Progenitor cell of endocrine pancreas (in vitro differentiated cells): Measurements from ENCODE around the gene PITPNC1. TPM values are rescaled to one million over a fixed set of nuclear protein-coding genes. Genes with fewer than 3 reads are reported as not detected.

Experiments used
- DNase-seq: peaks from one replicate; pipeline ENCODE4 v3.0.0; 2021; ENCODE audit warnings: low spot score; ENCODE audit not compliant: unreplicated experiment
- H3K27ac Mint-ChIP-seq: 2 replicates; pipeline ENCODE4 v1.8.0; 2021; ENCODE audit warnings: mild to moderate bottlenecking, moderate library complexity, mixed read lengths
- H3K27me3 Mint-ChIP-seq: 2 replicates; pipeline ENCODE4 v1.8.0; 2021; ENCODE audit warnings: mixed read lengths
- H3K36me3 Mint-ChIP-seq: 2 replicates; pipeline ENCODE4 v1.8.0; 2022; ENCODE audit warnings: mixed read lengths; ENCODE audit not compliant: insufficient read depth
- H3K4me1 Mint-ChIP-seq: 2 replicates; pipeline ENCODE4 v1.8.0; 2021; ENCODE audit warnings: low read depth, mixed read lengths
- H3K4me3 Mint-ChIP-seq: 2 replicates; pipeline ENCODE4 v1.8.0; 2021; ENCODE audit warnings: low read depth, mild to moderate bottlenecking, moderate library complexity, mixed read lengths
- H3K9me3 Mint-ChIP-seq: 2 replicates; pipeline ENCODE4 v1.8.0; 2021; ENCODE audit warnings: low read depth, mixed read lengths
- total RNA-seq: library from RNA; stranded (reverse); gene quantifications from 2 replicates; pipeline ENCODE4 v1.2.1, GENCODE V29; 2021
- TF ChIP-seq, protein P1 (sequence below): fragments of 200-600 bp; sonication (generic); IDR thresholded peaks from one replicate; pipeline ENCODE4 v1.5.0; 2021; ENCODE audit warnings: antibody characterized with exemption, mild to moderate bottlenecking; ENCODE audit not compliant: unreplicated experiment

PITPNC1 gene
- total RNA-seq, 1 donor from 2014 or later = 53.2 TPM

DNA sequence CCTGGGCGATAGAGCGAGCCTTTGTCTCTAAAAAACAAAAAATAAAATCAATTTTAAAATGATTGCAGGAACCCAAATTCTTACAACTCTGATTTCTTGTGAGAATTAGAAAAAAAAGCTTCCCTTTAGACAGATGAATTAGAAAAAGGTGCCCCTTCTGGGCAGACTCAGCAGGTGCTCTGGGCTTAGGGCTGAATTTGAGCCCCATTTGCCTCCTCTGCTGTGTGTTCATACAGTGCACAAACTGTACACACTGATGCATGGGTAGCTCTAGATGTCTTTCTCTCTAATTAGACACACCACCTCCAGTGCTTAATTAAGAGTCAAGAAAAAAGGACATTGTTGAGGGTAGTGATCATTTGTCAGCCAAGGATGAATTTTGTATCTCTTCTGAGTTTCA is 302.1 kb downstream of the PITPNC1 start:
- TF ChIP-seq, protein P1, sequence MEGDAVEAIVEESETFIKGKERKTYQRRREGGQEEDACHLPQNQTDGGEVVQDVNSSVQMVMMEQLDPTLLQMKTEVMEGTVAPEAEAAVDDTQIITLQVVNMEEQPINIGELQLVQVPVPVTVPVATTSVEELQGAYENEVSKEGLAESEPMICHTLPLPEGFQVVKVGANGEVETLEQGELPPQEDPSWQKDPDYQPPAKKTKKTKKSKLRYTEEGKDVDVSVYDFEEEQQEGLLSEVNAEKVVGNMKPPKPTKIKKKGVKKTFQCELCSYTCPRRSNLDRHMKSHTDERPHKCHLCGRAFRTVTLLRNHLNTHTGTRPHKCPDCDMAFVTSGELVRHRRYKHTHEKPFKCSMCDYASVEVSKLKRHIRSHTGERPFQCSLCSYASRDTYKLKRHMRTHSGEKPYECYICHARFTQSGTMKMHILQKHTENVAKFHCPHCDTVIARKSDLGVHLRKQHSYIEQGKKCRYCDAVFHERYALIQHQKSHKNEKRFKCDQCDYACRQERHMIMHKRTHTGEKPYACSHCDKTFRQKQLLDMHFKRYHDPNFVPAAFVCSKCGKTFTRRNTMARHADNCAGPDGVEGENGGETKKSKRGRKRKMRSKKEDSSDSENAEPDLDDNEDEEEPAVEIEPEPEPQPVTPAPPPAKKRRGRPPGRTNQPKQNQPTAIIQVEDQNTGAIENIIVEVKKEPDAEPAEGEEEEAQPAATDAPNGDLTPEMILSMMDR = no peak
- Mint-ChIP-seq H3K9me3 (no peaks in the 10 kb centered on the region), H3K27ac (no peak overlapping the region), H3K4me3 (no peak overlapping the region), H3K27me3 (no peaks in the 10 kb centered on the region), H3K4me1 (peaks cover 3% of the 10 kb centered on the region), H3K36me3 (peaks cover 5% of the 10 kb centered on the region)
- DNase-seq = no peak

DNA sequence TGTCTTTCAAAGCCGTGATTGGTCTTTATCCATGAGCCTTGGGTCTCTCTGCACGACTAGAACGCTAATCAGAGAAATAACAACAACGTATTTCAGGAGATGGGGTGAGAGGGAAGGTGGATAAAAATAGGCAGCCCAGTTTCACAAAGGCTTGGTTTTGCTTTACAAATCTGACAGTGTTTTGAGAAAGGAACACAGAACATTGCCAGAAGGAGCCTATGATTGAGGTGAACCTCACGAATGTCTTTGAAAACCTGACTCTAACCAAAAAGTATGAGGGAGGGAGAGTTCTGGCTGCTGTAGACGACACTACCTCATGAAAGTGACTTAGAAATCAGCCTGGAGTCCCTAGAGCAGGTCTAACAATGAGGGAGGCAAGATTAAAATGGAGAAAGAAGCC is 302.6 kb downstream of the PITPNC1 start:
- no peak overlapping the region for H3K27ac Mint-ChIP-seq
- peaks cover 3% of the 10 kb centered on the region for H3K4me1 Mint-ChIP-seq
- no peak overlapping the region for H3K4me3 Mint-ChIP-seq

DNA sequence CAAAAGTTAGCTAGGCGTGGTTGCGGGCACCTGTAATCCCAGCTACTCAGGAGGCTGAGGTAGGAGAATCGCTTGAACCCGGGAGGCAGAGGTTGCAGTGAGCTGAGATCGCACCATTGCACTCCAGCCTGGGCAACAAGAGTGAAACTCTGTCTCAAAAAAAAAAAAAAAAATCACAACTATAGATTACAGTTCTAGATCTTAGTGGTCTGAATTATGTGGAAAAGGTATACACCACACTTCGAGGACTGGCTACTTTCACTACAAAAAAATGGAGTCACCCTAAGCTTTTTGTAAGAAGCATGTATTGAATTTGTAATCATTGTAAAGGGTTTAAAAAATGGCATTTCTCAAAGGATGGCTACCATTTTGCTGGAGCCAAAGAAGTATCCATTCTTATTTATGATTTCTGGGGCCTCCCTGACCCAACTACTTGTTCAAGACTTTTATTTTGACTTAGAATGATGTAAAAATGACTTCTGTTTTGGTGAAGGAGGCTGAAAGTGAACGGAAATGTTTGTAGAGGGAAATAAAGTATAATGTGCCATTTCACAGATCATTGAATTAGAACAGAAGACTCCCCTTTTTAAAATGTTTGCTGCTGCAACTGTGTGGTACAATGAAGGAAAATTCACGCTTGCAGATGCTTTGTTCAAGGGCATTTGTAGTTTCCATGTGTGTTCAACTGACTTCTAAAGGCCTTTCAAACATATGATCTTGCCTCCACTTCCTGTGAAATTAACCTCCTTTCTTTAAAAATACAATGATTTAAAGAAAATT is 303.6 kb downstream of the PITPNC1 start:
- DNase-seq = no peak
- Mint-ChIP-seq H3K4me1 (peaks cover 3% of the 10 kb centered on the region), H3K9me3 (no peaks in the 10 kb centered on the region), H3K27ac (no peak overlapping the region), H3K27me3 (no peaks in the 10 kb centered on the region), H3K36me3 (peaks cover 2% of the 10 kb centered on the region), H3K4me3 (no peak overlapping the region)
- TF ChIP-seq, protein P1 = no peak

More for the DNA sequence above, 302.6 kb downstream of the PITPNC1 start:
- H3K9me3 Mint-ChIP-seq = no peaks in the 10 kb centered on the region
- TF ChIP-seq, protein P1 = no peak
- H3K36me3 Mint-ChIP-seq = peaks cover 5% of the 10 kb centered on the region
- H3K27me3 Mint-ChIP-seq = no peaks in the 10 kb centered on the region
- DNase-seq = no peak

DNA sequence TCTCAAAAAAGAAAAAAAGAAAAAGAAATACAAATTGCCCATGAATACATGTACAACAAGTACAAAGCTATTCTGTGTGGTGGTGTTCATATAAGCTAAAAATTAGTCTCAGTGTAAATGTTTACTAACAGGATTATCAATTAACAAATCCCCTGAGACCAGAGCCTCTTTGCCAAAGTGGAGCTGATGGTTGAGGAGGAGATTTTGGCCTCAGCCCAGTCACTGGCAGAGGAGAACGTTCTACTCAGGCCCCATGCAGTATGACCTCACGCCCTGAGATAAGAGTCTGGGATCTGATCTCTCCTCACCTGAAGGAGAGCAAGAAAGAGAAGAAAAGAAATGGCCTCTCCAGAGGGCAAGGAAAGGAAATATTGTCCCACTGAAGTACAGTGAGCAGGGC is 305.1 kb downstream of the PITPNC1 start:
- no peaks in the 10 kb centered on the region for H3K27me3 Mint-ChIP-seq
- H3K36me3 Mint-ChIP-seq = peaks cover 2% of the 10 kb centered on the region
- H3K27ac Mint-ChIP-seq = peak overlapping the region; percentile 89
- no peaks in the 10 kb centered on the region for H3K9me3 Mint-ChIP-seq
- TF ChIP-seq, protein P1 = no peak
- no peak overlapping the region for H3K4me3 Mint-ChIP-seq
- no peak for DNase-seq
- H3K4me1 Mint-ChIP-seq = peaks cover 3% of the 10 kb centered on the region

DNA sequence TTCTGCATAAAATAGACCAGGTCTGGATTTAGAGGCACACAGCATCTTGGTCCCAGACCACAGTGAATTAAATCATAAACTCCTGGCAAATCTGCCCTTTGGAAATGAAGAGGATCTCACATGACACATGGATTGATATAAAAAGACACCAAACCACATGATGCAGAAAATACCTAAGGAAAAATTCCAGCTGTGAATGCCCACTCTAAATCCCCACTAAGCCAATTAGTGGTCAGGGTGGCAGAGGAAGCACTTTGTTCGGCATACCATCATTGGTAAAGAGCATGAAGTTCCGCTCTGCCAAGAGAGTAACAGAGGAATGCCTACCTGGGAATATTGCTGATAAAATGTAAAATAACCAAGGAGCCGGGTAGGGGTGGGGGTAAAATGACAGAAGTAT is 308.3 kb downstream of the PITPNC1 start:
- H3K4me3 Mint-ChIP-seq = no peak overlapping the region
- no peak for DNase-seq
- H3K9me3 Mint-ChIP-seq = no peaks in the 10 kb centered on the region
- no peaks in the 10 kb centered on the region for H3K36me3 Mint-ChIP-seq
- peaks cover 3% of the 10 kb centered on the region for H3K4me1 Mint-ChIP-seq
- no peaks in the 10 kb centered on the region for H3K27me3 Mint-ChIP-seq
- H3K27ac Mint-ChIP-seq = no peak overlapping the region
- TF ChIP-seq, protein P1 = no peak
